Measurements from ENCODE around the gene ANTXRL.

ANTXRL gene

GRCh38 chr10:46317889-46318288 is 31.1 kb downstream of the ANTXRL start:
- no peak overlapping the region for H2AFZ ChIP-seq (ENCODE audit: low read depth, low read length)
- no peaks in the 10 kb centered on the region for H3K36me3 ChIP-seq (replicated peaks; ENCODE audit: low read depth, low read length)
- no peaks in the 10 kb centered on the region for H4K20me1 ChIP-seq (ENCODE audit: insufficient read depth, low read length)
- H3K9me3 ChIP-seq (ENCODE audit: insufficient read depth, low read length): no peaks in the 10 kb centered on the region
- no peaks in the 10 kb centered on the region for H3K4me1 ChIP-seq (ENCODE audit: low read length)
- H3K27ac ChIP-seq (ENCODE audit: low read length): no peak overlapping the region
- H3K4me3 ChIP-seq (ENCODE audit: low read length): no peak overlapping the region
- no peak overlapping the region for H3K9ac ChIP-seq (ENCODE audit: low read length)
- H3K27me3 ChIP-seq (ENCODE audit: low read depth, low read length): 0 out of 2 replicates have a peak, but pooled peaks cover 4% of the 10 kb centered on the region
- no peaks in the 10 kb centered on the region for H3K79me2 ChIP-seq (ENCODE audit: low read length)
- TF ChIP-seq EZH2phosphoT487 (IDR thresholded peaks at IDR 0.05; ENCODE audit: low read depth): no peak
- TF ChIP-seq, protein P1, sequence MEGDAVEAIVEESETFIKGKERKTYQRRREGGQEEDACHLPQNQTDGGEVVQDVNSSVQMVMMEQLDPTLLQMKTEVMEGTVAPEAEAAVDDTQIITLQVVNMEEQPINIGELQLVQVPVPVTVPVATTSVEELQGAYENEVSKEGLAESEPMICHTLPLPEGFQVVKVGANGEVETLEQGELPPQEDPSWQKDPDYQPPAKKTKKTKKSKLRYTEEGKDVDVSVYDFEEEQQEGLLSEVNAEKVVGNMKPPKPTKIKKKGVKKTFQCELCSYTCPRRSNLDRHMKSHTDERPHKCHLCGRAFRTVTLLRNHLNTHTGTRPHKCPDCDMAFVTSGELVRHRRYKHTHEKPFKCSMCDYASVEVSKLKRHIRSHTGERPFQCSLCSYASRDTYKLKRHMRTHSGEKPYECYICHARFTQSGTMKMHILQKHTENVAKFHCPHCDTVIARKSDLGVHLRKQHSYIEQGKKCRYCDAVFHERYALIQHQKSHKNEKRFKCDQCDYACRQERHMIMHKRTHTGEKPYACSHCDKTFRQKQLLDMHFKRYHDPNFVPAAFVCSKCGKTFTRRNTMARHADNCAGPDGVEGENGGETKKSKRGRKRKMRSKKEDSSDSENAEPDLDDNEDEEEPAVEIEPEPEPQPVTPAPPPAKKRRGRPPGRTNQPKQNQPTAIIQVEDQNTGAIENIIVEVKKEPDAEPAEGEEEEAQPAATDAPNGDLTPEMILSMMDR (IDR thresholded peaks at IDR 0.05; ENCODE audit: low read depth, low read length): no peak
- no peak overlapping the region for H3K4me2 ChIP-seq (ENCODE audit: low read length)

- Histone ChIP-seq H3K4me2 (ENCODE audit: low read length) (no peak overlapping the region), H3K4me1 (ENCODE audit: low read length) (no peaks in the 10 kb centered on the region), H3K9ac (ENCODE audit: low read length) (no peak overlapping the region), H3K36me3 (replicated peaks; ENCODE audit: low read depth, low read length) (no peaks in the 10 kb centered on the region), H3K4me3 (ENCODE audit: low read length) (no peak overlapping the region), H3K9me3 (ENCODE audit: insufficient read depth, low read length) (no peaks in the 10 kb centered on the region), H3K27me3 (ENCODE audit: low read depth, low read length) (0 out of 2 replicates have a peak, but pooled peaks cover 4% of the 10 kb centered on the region), H2AFZ (ENCODE audit: low read depth, low read length) (no peak overlapping the region), H3K79me2 (ENCODE audit: low read length) (no peaks in the 10 kb centered on the region), H4K20me1 (ENCODE audit: insufficient read depth, low read length) (no peaks in the 10 kb centered on the region), H3K27ac (ENCODE audit: low read length) (no peak overlapping the region)
- TF ChIP-seq, protein P1 (IDR thresholded peaks at IDR 0.05; ENCODE audit: low read depth, low read length): no peak
- TF ChIP-seq EZH2phosphoT487 (IDR thresholded peaks at IDR 0.05; ENCODE audit: low read depth): no peak
Observed at GRCh38 chr10:46318799-46319198, 32.0 kb downstream of the ANTXRL start.

GRCh38 chr10:46319389-46319788 is 32.6 kb downstream of the ANTXRL start:
- H3K4me2 ChIP-seq (ENCODE audit: low read length): no peak overlapping the region
- 0 out of 2 replicates have a peak, but pooled peaks cover 4% of the 10 kb centered on the region for H3K27me3 ChIP-seq (ENCODE audit: low read depth, low read length)
- TF ChIP-seq, protein P1 (IDR thresholded peaks at IDR 0.05; ENCODE audit: low read depth, low read length): no peak
- TF ChIP-seq EZH2phosphoT487 (IDR thresholded peaks at IDR 0.05; ENCODE audit: low read depth): no peak
- H3K9me3 ChIP-seq (ENCODE audit: insufficient read depth, low read length): no peaks in the 10 kb centered on the region
- no peak overlapping the region for H3K9ac ChIP-seq (ENCODE audit: low read length)
- no peak overlapping the region for H3K4me3 ChIP-seq (ENCODE audit: low read length)
- H3K27ac ChIP-seq (ENCODE audit: low read length): no peak overlapping the region
- no peaks in the 10 kb centered on the region for H3K79me2 ChIP-seq (ENCODE audit: low read length)
- no peaks in the 10 kb centered on the region for H3K36me3 ChIP-seq (replicated peaks; ENCODE audit: low read depth, low read length)
- H3K4me1 ChIP-seq (ENCODE audit: low read length): no peaks in the 10 kb centered on the region
- H4K20me1 ChIP-seq (ENCODE audit: insufficient read depth, low read length): no peaks in the 10 kb centered on the region
- H2AFZ ChIP-seq (ENCODE audit: low read depth, low read length): no peak overlapping the region

- Histone ChIP-seq H3K4me3 (ENCODE audit: low read length) (no peak overlapping the region), H3K27me3 (ENCODE audit: low read depth, low read length) (0 out of 2 replicates have a peak, but pooled peaks cover 4% of the 10 kb centered on the region), H3K79me2 (ENCODE audit: low read length) (no peaks in the 10 kb centered on the region), H3K9ac (ENCODE audit: low read length) (no peak overlapping the region), H3K27ac (ENCODE audit: low read length) (no peak overlapping the region), H3K4me1 (ENCODE audit: low read length) (no peaks in the 10 kb centered on the region), H3K9me3 (ENCODE audit: insufficient read depth, low read length) (no peaks in the 10 kb centered on the region), H3K36me3 (replicated peaks; ENCODE audit: low read depth, low read length) (no peaks in the 10 kb centered on the region), H3K4me2 (ENCODE audit: low read length) (no peak overlapping the region), H2AFZ (ENCODE audit: low read depth, low read length) (no peak overlapping the region), H4K20me1 (ENCODE audit: insufficient read depth, low read length) (no peaks in the 10 kb centered on the region)
- TF ChIP-seq, protein P1 (IDR thresholded peaks at IDR 0.05; ENCODE audit: low read depth, low read length): no peak
- TF ChIP-seq EZH2phosphoT487 (IDR thresholded peaks at IDR 0.05; ENCODE audit: low read depth): no peak
Observed at GRCh38 chr10:46321770-46322169, 35.0 kb downstream of the ANTXRL start.
